SW 1271 (cell line): ENCODE data around the gene AFMID.
A peak's percentile ranks its signal among the peaks of the same experiment; 100 is the strongest.

Experiments
- DNase-seq, 2 experiments: peaks; one replicate each; lab custom pipeline; 2025; lab: John Stamatoyannopoulos, UW

Gene AFMID

DNA sequence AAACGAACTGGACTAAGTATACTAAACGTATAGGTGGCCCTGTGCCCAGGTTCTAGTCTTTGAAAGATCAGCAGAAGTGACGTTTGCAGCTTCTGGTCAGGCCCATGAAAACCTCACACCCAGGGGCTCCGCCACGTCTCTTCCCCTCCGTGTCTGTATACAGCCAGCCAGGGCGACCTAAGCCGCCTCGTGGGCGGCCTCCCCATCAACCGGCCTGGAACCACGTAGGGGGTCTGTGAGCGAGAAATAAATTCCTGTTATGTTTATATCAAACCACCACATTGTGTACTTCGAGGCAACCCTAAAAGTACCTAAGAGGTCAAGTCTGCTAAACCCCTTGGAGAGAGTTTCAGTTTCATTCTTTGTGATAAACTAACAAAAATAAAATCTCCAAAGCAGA is 7.1 kb upstream of the AFMID start:
- DNase-seq = no peak

DNA sequence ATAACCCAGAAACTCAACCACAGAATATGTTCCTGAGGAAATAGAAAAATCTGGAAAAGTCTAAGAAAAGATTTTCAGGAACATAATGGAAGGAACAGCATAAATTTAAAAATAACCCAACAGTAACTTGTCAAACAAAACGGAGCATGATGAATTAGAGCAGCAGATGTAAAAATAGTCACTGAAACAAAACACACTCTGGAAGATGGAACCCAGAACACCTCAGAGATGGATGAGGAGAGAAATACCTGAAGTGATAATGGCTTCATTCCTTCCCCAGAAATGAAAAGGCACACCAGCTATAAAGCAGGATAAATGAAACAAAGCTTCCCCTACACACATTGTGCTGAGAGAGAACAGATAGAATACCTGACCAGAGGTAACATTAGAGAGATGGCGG is 6.7 kb upstream of the AFMID start:
- no peak for DNase-seq

GRCh38 chr17:78182504-78182903 is 4.7 kb upstream of the AFMID start:
- DNase-seq = no peak

- no peak for DNase-seq
These were observed 3.2 kb upstream of the AFMID start for GRCh38 chr17:78183916-78184315.

- DNase-seq = no peak
These were observed 2.8 kb upstream of the AFMID start for GRCh38 chr17:78184351-78184750.

GRCh38 chr17:78184868-78185267 is 2.3 kb upstream of the AFMID start:
- no peak for DNase-seq

- peak in 1 of 2 experiments; percentile 40 for DNase-seq
These were observed 1.0 kb upstream of the AFMID start for GRCh38 chr17:78185981-78186691.

- DNase-seq = no peak
These were observed 9.6 kb downstream of the AFMID start for GRCh38 chr17:78196716-78197115.

DNA sequence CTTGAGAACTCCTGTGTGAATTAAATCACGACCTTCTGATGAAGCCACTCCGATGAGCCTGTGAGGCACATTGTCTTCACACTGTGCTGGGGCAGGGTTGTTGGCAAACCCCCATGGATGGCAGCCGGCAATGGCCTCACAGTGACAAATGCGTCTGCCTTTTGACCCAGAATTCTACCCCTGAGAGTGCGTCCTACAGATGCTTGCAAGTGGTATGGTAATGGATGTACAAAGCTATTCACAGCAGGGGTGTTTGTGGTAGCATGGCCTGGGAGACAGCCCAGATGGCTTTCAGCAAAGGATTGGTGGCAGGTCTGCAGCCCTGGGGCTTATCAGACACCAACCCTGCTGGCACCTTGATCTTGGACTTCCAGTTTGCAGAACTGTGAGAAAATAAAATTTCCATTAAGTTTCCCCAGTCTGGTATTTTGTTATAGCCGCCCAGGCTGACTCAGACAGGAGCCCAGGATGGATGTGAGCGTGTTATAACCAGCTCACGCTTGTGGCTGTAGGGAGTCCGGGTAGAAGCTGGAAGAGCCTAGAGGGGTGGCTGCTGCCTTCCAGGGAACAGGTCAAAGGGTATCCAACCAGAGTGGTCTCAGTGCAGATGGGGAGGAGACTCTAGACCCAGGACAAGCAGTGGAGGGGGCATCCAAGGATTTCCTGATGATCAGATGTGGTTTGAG is 10.1 kb downstream of the AFMID start:
- no peak for DNase-seq

DNA sequence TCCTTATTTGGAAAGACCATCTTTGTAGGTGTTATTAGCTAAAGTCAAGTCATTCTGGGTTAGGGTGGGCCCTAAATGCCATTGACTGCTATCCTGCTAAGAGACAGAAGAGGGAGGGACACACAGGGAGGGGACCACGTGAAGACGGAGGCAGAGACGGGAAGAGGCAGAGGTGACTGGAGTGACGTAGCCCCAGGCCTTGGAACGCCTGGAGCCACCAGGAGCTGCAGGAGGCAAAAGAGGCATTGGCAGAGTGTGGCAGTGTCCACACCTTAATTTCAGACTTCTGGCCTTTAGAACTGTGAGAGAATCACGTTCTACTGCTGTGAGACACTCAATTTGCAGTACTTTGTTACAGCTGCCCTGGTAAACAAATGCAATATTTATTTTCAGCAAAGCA is 13.3 kb downstream of the AFMID start:
- no peak for DNase-seq

DNA sequence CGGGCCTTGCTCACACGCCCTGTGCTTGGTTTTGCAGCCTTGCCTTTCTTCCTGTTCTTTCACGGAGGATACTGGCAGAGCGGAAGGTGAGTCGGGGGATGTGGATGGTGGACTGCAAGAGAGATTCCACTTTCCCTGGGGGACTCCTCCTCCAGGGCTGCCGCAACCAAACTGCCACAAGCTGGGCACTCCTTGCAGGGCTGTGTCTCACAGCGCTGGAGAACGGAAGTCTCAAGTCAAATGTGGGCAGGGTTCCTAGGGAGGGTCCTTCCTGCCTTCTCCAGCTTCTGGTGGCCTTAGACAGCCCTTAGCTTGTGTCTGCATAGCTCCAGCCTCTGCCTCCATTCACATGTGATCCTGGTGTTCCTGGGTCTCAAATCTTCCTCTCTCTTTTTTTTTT is 15.5 kb downstream of the AFMID start:
- no peak for DNase-seq

DNA sequence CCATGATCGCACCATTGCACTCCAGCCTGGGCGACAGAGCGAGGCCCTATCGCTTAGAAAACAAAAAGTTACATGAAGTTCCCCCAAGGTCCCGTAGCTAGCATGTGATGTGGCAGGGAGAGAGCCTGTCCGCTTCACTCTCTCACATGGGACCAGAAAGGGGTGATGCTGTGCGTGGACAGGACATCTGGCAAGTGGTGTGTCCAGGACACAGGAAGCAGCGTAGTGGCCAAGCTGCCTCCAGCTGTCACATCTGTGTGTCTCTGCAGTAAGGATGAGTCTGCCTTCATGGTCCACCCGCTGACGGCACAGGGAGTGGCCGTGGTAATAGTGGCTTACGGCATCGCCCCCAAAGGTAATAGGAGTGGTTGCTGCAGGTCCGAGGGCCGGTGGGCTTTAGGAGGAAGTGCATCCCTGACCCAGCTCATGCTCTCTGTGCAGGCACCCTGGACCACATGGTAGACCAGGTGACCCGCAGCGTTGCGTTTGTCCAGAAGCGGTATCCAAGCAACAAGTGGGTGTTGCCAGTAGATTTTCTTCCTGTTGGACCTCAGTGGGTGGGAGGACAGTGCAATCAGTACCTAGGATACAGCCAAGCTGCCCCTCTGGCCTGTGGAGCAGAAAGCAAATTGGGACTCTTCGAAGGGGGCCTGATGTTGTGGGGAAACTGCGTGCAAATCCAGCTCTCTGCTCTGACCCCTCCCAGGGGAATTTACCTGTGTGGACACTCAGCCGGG is 17.4 kb downstream of the AFMID start:
- no peak for DNase-seq

- no peak for DNase-seq
These were observed 18.1 kb downstream of the AFMID start for GRCh38 chr17:78205124-78205775.

DNA sequence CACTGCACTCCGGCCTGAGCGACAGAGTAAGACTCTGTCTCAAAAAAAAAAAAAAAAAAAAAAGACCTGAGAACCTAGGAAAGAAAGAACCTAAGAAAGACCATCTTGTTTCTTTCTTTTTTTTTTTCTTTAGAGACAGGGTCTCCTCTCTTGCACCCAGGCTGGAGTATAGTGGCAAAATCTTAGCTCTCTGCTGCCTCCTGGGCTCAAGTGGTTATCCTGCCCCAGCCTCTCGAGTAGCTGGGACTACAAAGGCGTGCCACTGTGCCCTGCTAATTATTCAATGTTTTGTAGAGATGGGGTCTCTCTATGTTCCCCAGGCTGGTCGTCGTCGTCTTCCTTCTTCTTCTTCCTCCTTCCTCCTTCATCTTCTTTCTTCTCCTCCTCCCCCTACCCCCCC is 19.1 kb downstream of the AFMID start:
- no peak for DNase-seq

DNA sequence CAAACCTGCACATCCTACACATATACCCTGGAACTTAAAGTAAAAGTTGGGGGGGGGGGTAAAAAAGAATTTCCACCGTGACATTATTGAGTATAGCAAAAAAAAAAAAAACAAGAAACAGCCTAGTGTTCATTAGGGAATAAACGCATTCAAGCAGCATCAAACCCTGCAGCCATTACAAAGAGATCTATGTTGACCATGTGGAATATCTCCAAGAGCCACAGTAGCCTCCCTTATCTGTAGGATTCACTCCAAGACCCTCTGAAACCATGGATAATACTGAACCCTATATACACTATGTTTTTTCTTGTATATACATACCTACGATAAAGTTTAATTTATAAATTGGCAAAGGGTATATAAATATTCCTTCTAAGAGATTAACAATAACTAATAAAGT is 21.3 kb downstream of the AFMID start:
- DNase-seq = no peak

DNA sequence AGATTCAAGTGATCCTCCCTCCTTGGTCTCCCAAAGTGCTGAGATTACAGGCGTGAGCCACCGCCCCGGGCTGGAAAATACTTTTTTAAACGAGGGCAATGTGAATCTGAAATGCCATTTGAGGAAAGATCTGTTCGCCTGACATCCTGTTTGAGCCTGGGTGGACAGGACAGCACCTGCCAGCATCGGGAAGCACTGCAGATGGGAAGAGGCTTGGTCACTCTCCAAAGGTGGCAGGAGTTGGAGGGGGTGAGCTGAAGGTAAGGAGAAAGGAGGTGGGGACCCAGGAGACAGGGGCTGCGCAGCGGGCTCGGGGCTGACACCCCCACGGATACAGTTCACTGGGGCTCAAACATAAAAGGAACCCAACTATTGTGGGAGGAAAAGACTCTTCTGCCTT is 22.9 kb downstream of the AFMID start:
- DNase-seq = no peak

DNA sequence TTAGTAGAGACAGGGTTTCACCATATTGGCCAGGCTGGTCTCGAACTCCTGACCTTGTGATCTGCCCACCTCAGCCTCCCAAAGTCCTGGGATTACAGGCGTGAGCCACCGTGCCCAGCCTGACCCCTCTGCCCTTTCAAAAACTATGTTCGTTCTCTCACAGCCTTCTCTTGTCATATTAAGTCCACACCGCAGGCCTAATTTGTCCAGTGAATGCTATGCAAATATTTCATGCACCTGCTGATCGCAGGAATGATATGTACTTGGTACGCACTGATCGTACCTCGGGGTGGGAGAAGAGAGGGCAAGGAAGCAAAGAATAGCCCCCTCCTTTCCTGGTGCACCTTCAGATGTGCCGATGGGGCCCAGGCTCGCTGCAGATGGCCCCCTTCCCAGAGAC is 23.9 kb downstream of the AFMID start:
- no peak for DNase-seq

GRCh38 chr17:78214016-78214705 is 27.0 kb downstream of the AFMID start, which contains the start of gene BIRC5:
TSS of gene BIRC5 (plus strand) at chr17:78214253. CDS start at chr17:78214317, 64 bp downstream.
- DNase-seq = peak; percentile 52 to 83

DNA sequence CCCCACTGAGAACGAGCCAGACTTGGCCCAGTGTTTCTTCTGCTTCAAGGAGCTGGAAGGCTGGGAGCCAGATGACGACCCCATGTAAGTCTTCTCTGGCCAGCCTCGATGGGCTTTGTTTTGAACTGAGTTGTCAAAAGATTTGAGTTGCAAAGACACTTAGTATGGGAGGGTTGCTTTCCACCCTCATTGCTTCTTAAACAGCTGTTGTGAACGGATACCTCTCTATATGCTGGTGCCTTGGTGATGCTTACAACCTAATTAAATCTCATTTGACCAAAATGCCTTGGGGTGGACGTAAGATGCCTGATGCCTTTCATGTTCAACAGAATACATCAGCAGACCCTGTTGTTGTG is 27.5 kb downstream of the AFMID start:
- DNase-seq = no peak

GRCh38 chr17:78219396-78220150 is 32.4 kb downstream of the AFMID start:
- DNase-seq = no peak

- no peak for DNase-seq
These were observed 35.9 kb downstream of the AFMID start for GRCh38 chr17:78223061-78223460.
